ENCODE data around the gene LHFPL3. TPM values are rescaled to one million over a fixed set of nuclear protein-coding genes. Genes with fewer than 3 reads are reported as not detected.

LHFPL3 gene
- total RNA-seq, 6 experiments from 2014 or later: not detected

DNA sequence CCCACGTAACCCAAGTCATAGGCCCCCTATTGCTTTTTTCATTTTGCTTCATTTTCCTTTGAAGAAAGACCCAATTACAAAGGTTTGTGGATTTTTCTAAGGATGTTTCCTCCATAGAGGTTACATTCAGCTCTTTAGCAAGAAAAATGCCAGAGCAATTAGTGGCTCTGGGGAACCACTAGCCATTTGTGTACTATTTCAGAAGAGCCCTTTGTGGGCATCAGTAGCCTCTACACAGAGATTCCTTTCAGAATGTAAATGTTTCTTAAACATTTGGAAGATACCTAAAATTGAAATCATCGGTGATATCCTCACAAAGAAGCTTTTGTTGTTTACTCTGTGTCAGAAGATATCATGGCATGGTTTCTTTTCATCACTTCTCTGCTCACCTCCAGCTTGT is 394.6 kb downstream of the LHFPL3 start:
- WGBS (ENCODE audit: insufficient coverage, low coverage, low lambda C conversion rate, missing lambda C conversion rate): 68% methylated on average over 2 of the region's 2 CpGs
- Histone ChIP-seq H3K4me1 (no peaks in the 10 kb centered on the region), H3K4me3 (no peak overlapping the region), H3K36me3 (no peaks in the 10 kb centered on the region), H3K9me3 (no peaks in the 10 kb centered on the region), H3K27ac (no peak overlapping the region), H3K27me3 (no peaks in the 10 kb centered on the region)
- DNase-seq: no peak
- no peak for ATAC-seq
- intact Hi-C loops (cut with DNase I): no loop called here
- TF ChIP-seq POLR2A (IDR thresholded peaks at IDR 0.05): no peak
- TF ChIP-seq, protein P1, sequence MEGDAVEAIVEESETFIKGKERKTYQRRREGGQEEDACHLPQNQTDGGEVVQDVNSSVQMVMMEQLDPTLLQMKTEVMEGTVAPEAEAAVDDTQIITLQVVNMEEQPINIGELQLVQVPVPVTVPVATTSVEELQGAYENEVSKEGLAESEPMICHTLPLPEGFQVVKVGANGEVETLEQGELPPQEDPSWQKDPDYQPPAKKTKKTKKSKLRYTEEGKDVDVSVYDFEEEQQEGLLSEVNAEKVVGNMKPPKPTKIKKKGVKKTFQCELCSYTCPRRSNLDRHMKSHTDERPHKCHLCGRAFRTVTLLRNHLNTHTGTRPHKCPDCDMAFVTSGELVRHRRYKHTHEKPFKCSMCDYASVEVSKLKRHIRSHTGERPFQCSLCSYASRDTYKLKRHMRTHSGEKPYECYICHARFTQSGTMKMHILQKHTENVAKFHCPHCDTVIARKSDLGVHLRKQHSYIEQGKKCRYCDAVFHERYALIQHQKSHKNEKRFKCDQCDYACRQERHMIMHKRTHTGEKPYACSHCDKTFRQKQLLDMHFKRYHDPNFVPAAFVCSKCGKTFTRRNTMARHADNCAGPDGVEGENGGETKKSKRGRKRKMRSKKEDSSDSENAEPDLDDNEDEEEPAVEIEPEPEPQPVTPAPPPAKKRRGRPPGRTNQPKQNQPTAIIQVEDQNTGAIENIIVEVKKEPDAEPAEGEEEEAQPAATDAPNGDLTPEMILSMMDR (IDR thresholded peaks at IDR 0.05): no peak

DNA sequence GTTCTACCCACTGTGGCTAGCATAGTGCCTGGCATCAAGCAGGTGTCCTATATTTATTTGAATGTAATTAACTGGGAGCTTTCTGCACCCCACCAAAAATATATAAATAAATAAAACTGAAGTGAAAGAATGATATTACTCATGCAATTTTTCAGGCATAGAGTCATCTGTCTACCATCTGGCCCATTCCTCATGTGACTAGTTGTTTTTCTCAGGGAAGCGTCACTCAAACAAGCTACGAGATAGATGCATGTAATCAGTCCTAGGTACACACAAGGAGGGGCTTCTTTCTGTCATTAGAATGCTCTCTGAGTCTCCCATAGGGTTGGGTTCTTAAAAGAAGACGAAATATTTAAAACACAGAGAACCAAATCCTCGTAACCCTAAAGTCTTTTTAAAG is 430.1 kb downstream of the LHFPL3 start:
- H3K27me3 ChIP-seq: no peaks in the 10 kb centered on the region
- no peak overlapping the region for H3K4me3 ChIP-seq
- ATAC-seq (no peak), DNase-seq (no peak)
- no peaks in the 10 kb centered on the region for H3K36me3 ChIP-seq
- no peak for TF ChIP-seq POLR2A (IDR thresholded peaks at IDR 0.05)
- H3K9me3 ChIP-seq: no peaks in the 10 kb centered on the region
- H3K27ac ChIP-seq: no peak overlapping the region
- no peaks in the 10 kb centered on the region for H3K4me1 ChIP-seq
- WGBS (ENCODE audit: insufficient coverage, low coverage, low lambda C conversion rate, missing lambda C conversion rate): 30% methylated on average over 4 of the region's 4 CpGs
- intact Hi-C loops (cut with DNase I): no loop called here

DNA sequence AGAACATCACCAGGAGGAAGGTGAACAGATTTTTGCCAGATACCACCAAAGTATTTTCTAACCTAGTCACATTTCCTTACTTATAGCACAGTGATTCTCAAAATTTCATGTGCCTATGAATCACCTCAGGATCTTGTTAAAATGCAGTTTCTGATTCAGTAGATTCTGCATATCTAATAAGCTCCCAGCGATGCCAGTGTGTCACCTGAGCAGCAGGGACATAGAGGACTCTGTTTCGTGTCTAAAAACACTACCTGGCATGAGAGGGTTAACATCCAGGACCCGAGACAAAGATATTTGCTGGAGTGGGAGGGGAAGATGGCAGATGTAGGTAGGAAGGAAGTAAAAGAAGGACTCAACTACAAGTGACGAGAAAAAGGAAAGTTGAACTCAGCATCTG is 433.5 kb downstream of the LHFPL3 start:
- Histone ChIP-seq H3K4me1 (no peaks in the 10 kb centered on the region), H3K9me3 (no peaks in the 10 kb centered on the region), H3K27me3 (no peaks in the 10 kb centered on the region), H3K4me3 (no peak overlapping the region), H3K36me3 (no peaks in the 10 kb centered on the region), H3K27ac (no peak overlapping the region)
- WGBS (ENCODE audit: insufficient coverage, low coverage, low lambda C conversion rate, missing lambda C conversion rate): 34% methylated on average over 4 of the region's 4 CpGs
- ATAC-seq (no peak), DNase-seq (no peak)
- intact Hi-C loops (cut with DNase I): no loop called here
- TF ChIP-seq POLR2A (IDR thresholded peaks at IDR 0.05): no peak
- TF ChIP-seq, protein P1 (IDR thresholded peaks at IDR 0.05): no peak

DNA sequence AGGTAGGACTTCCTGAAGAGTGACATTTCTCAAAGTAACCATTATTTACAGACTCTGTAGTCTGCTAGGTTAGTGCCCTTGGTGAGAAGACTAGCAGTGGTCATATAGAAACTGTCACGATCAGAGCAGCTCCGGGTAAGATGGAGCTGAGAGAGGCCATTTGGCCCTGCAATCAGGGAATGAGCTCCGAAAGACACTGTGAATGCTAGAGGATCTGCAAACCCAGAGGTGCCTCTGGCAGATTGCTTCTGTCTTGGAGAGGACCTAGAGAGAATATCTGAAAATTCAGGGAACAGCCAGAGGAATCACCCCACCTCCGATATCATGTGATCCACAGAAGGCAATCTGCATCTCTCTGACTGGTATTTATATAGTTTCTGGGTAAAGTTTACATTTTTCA is 438.7 kb downstream of the LHFPL3 start:
- intact Hi-C loops (cut with DNase I): no loop called here
- WGBS (ENCODE audit: insufficient coverage, low coverage, low lambda C conversion rate, missing lambda C conversion rate): 27% methylated on average over 4 of the region's 4 CpGs
- Histone ChIP-seq H3K27ac (no peak overlapping the region), H3K9me3 (no peaks in the 10 kb centered on the region), H3K36me3 (no peaks in the 10 kb centered on the region), H3K4me3 (no peak overlapping the region), H3K4me1 (no peaks in the 10 kb centered on the region), H3K27me3 (no peaks in the 10 kb centered on the region)
- ATAC-seq (no peak), DNase-seq (no peak)
- TF ChIP-seq, protein P1 (IDR thresholded peaks at IDR 0.05): no peak
- TF ChIP-seq POLR2A (IDR thresholded peaks at IDR 0.05): no peak

DNA sequence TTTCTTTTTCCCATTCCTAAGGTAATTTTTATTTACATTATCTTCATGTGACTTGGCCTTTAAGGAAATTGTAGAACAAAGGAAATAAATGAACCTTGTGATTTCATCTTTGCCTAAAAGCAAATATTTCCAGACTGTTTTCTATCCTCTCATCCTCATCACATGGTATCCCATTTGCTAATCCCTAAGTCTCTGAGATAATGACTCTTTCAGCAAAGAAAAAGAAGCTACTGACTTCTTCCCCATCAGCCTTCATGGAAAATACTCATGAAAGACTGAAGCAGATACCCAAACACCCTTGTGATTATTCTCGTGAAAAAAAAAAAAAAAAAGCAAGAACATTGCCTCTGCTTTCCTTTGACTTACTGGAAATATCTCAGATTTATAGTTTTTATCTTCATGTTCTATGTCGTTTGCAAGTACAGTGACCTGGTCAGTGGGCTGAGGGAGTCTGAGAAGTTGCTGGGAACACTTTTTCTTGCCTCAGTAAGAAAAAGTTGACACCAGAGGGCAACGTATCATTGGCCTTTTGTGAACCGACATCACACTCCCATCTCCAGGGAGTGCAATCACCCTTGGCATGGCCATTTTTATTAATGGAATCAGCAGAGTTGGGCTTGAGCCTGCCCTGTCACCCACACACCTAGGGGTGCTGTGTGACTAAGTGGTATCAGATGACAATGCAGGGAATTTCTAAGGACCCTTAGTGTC is 439.6 kb downstream of the LHFPL3 start:
- Histone ChIP-seq H3K36me3 (no peaks in the 10 kb centered on the region), H3K27me3 (no peaks in the 10 kb centered on the region), H3K9me3 (no peaks in the 10 kb centered on the region), H3K4me1 (no peaks in the 10 kb centered on the region), H3K27ac (no peak overlapping the region), H3K4me3 (no peak overlapping the region)
- DNase-seq (no peak), ATAC-seq (no peak)
- intact Hi-C loops (cut with DNase I): no loop called here
- 33% methylated on average over 4 of the region's 4 CpGs for WGBS (ENCODE audit: insufficient coverage, low coverage, low lambda C conversion rate, missing lambda C conversion rate)
- TF ChIP-seq POLR2A (IDR thresholded peaks at IDR 0.05): no peak
- TF ChIP-seq, protein P1 (IDR thresholded peaks at IDR 0.05): no peak

All from right lobe of liver (tissue), 6 donors.